ENCODE results near the gene IGFBP2. TPM values are rescaled to one million over a fixed set of nuclear protein-coding genes. Genes with fewer than 3 reads are reported as not detected.

Gene IGFBP2
- total RNA-seq, 1 experiment from 2014 or later, result 54.8 TPM

GRCh38 chr2:216604458-216604857 lies 28.8 kb upstream of the IGFBP2 start:
- Histone ChIP-seq H3K36me3 (ENCODE audit: control insufficient read depth, insufficient read depth, low read length) (no peaks in the 10 kb centered on the region), H3K27me3 (ENCODE audit: control insufficient read depth, insufficient read depth, low read length) (no peaks in the 10 kb centered on the region), H3K27ac (ENCODE audit: low read length) (no peak overlapping the region), H3K9me3 (ENCODE audit: control insufficient read depth, insufficient read depth, low read depth, low read length) (no peaks in the 10 kb centered on the region), H3K4me1 (ENCODE audit: control insufficient read depth, insufficient read depth, low read length) (no peaks in the 10 kb centered on the region), H3K4me3 (ENCODE audit: low read depth in 2 of 2, low read length in 2 of 2) (no peak overlapping the region)
- in situ Hi-C loops (cut with HindIII; ENCODE audit: low pct_unique_long_range_greater_than_20kb, low sequenced_read_pairs) (no loop called here), intact Hi-C loops (cut with micrococcal nuclease; ENCODE audit: unreplicated experiment) (no loop called here)
- DNase-seq (ENCODE audit: low read depth, low spot score), result no peak
- no TSS peak for BruUV-seq (replicated peaks)
- POLR2A ChIA-PET, result no interaction called here
- ATAC-seq, result no peak
- TF ChIP-seq REST (IDR thresholded peaks at IDR 0.05; ENCODE audit: insufficient read depth in 1 of 2, low read depth in 2 of 2, low read length in 1 of 2) (no peak), CTCF (IDR thresholded peaks at IDR 0.05) (no peak), POLR2AphosphoS5 (IDR thresholded peaks at IDR 0.05; ENCODE audit: low read depth, low read length) (no peak), SIN3A (IDR thresholded peaks at IDR 0.05; ENCODE audit: borderline replicate concordance, insufficient read depth, low read depth, low read length) (no peak), TCF7L2 (IDR thresholded peaks at IDR 0.05; ENCODE audit: low read depth, low read length) (no peak)
- CTCF ChIA-PET, result no interaction called here

- in situ Hi-C loops (cut with HindIII; ENCODE audit: low pct_unique_long_range_greater_than_20kb, low sequenced_read_pairs), result no loop called here
- POLR2A ChIA-PET, result no interaction called here
These were observed 26.5 kb upstream of the IGFBP2 start for GRCh38 chr2:216606551-216607276.

More at GRCh38 chr2:216606551-216607276, 26.5 kb upstream of the IGFBP2 start:
- Histone ChIP-seq H3K27me3 (ENCODE audit: control insufficient read depth, insufficient read depth, low read length) (no peaks in the 10 kb centered on the region), H3K36me3 (ENCODE audit: control insufficient read depth, insufficient read depth, low read length) (no peaks in the 10 kb centered on the region), H3K4me1 (ENCODE audit: control insufficient read depth, insufficient read depth, low read length) (no peaks in the 10 kb centered on the region), H3K27ac (ENCODE audit: low read length) (no peak overlapping the region), H3K9me3 (ENCODE audit: control insufficient read depth, insufficient read depth, low read depth, low read length) (no peaks in the 10 kb centered on the region), H3K4me3 (ENCODE audit: low read depth in 2 of 2, low read length in 2 of 2) (no peak overlapping the region)
- intact Hi-C loops (cut with micrococcal nuclease; ENCODE audit: unreplicated experiment), result no loop called here
- no TSS peak for BruUV-seq (replicated peaks)
- DNase-seq (ENCODE audit: low read depth, low spot score) (no peak), ATAC-seq (no peak)
- TF ChIP-seq REST (IDR thresholded peaks at IDR 0.05; ENCODE audit: insufficient read depth in 1 of 2, low read depth in 2 of 2, low read length in 1 of 2), result no peak
- TF ChIP-seq TCF7L2 (IDR thresholded peaks at IDR 0.05; ENCODE audit: low read depth, low read length), result no peak
- CTCF ChIA-PET, result no interaction called here
